Testis (tissue), 2 donors: ENCODE data around the gene GNAO1.

Experiments
- POLR2A ChIP-seq: fragments of 450-650 bp; IDR thresholded peaks from one replicate; pipeline ENCODE4 v1.6.1; 2017; ENCODE audit warnings: antibody characterized with exemption, mild to moderate bottlenecking, moderate library complexity
- TF ChIP-seq, protein P1 (sequence below), 3 experiments: fragments of 450-650 bp in 2 of 3; fragments of 200-600 bp in 1 of 3; sonication (generic) in 1 of 3; IDR thresholded peaks; one replicate each; pipeline ENCODE4 v1.5.1; 2016 to 2019; ENCODE audit warnings: antibody characterized with exemption in 3 of 3, mild to moderate bottlenecking in 2 of 3, moderate library complexity in 1 of 3

DNA sequence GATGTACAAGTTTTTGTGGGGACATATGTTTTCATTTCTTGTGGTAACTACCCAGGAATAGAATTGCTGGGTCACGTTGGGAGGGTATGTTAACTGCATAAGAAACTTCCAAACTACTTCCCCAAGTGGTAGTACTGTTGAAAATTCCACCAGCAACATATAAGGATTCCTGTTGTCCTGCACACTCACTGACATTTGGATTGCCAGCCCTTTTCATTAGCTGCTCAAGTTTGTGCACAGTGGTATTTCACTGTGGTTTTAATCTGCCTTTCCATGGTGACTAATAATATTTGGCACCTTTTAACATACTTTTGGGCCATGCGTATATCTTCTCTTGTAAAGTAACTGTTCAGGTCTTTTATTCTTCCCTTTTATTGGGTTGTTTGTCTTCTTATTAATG, 103.3 kb downstream of the GNAO1 start:
- no peak for TF ChIP-seq POLR2A
- TF ChIP-seq, protein P1, sequence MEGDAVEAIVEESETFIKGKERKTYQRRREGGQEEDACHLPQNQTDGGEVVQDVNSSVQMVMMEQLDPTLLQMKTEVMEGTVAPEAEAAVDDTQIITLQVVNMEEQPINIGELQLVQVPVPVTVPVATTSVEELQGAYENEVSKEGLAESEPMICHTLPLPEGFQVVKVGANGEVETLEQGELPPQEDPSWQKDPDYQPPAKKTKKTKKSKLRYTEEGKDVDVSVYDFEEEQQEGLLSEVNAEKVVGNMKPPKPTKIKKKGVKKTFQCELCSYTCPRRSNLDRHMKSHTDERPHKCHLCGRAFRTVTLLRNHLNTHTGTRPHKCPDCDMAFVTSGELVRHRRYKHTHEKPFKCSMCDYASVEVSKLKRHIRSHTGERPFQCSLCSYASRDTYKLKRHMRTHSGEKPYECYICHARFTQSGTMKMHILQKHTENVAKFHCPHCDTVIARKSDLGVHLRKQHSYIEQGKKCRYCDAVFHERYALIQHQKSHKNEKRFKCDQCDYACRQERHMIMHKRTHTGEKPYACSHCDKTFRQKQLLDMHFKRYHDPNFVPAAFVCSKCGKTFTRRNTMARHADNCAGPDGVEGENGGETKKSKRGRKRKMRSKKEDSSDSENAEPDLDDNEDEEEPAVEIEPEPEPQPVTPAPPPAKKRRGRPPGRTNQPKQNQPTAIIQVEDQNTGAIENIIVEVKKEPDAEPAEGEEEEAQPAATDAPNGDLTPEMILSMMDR (IDR thresholded peaks at IDR 0.05), result no peak
